ENCODE data around the gene DSCAM.

DSCAM gene

DNA sequence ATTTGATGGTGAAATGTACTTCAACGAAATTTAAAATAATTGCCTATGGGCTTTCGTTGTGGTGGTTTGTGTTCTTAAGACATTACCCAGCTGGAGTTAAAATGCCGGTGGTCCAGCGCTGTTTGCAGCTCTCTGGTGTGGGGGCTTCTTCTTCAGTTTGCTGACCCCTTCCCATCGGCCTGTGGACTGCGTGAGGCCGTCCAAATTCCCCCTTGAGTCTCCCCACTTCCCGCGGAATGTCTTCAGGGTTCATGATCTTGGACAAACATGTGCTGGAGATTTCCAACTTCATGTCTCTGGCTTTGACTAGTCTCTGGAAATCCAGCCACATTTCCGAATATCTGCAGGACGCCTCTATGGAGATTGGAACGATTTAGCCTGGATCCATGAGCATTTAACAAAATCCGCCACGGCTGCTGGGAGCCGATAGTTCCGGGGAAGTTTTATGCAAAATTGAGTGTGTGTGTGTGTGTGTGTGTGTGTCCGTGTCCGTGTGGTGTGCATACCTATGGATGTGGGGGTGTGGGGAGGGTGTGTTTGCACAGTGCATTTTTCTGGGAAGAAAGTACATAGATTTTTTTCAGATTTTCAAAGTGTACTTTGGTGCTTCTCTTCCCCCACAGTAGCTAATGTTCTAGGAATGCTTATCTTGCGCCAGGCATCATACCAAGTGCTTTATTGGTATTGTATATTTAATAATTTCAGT is 862.5 kb downstream of the DSCAM start:
- no peak for DNase-seq
- intact Hi-C loops (cut with DNase I) = no loop called here

DNA sequence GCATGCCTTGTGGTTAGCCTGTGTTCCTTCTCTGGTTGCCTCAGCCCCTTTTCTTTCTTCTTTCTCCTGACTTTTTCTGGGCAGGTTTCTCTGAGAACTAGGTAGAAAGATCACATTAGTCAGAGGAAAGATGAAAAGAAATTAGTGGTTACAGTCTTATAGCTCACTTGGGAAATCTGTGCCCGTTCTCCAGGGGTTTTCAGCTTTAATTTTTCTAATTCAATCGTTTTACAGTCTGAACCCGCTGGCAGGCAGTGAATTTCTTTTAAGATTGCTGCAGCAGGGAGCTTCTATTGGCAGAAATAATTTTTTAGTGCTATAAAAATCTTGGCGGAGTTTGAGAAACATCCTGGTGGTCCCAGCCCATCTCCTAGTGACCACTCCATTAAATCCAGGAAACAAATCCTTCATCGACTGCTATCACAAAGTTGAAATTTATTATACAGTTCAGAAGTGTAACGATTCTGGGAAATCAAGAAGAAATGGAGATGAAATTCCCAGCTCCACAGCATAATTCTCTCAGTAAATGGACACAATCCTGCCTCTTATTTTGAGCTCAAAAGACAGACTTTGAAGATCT is 866.6 kb downstream of the DSCAM start:
- no peak for DNase-seq
- intact Hi-C loops (cut with DNase I) = no loop called here

DNA sequence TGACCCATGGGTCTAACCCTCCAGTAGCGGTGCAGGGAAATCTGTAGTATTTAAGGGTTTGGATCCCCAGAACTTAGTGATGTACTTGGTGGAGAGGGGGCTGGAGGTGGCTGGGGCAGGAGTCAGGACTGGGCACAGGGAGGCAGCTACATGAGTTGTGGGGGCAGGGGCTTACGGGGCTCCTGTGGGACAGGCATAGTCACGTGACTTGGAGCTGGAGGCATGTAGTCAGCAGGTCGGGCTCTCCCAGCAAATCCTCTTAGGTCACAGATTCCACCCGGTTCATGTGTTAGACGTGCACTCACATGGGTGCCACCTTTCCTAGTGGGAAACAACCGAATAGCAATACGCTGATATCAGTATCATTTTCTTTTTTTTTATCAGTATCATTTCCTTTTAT is 867.6 kb downstream of the DSCAM start:
- intact Hi-C loops (cut with DNase I) = no loop called here
- no peak for DNase-seq

DNA sequence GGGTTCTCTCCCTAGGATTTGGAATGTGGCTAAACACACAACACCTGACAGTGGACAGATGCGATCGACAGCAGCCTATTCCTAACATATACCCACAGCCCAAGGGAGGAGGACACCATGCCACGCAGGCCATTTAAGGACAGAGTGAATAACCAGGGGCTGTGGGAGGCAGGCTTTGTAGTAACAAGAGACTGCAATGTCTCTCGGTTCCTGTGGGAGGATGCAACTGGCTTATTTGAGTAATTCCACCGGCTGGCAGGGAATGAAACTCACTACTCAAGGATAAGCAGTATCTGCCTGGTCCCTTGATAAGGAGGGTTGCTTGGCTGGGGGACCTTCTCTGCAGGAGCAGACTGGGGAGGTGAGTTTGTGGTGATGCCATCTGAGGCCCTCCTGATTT is 870.2 kb downstream of the DSCAM start:
- DNase-seq = no peak
- intact Hi-C loops (cut with DNase I) = no loop called here

DNA sequence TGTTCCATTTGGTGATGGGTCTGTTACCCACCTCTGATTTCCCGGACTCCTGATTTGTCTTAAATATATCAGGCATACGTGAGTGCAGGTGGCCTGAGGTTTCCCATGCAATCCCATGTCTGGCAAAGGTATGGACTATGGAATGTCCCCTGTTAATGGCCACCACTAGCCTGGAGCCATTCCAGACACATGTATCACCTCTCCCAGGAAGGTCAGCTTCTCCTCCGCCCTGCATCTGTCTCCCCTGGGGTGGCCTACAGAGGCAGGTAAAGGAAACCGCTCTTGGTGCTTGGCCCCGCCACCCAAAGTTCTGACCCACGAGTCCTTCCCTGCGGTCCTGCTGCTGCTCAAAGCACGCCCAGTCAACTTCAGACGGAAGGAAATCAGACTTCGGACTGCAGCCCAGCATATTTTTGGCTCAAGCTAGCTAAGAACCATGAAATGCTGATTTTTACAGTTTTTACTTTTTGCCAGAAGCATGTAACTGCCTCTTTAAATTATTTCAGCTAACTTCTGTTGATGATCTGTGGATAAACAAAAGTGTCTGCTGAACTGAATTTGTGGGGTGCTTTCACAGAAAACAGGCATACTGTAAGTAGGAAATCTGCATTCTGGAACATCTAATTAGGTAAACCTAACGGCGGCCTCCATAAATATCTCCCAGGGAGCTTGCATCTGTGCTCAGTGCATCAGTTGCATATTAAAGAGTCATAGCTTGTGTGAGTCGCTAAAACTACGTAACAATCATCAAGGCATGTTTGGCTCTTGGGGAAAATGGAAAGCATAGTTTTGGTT is 873.8 kb downstream of the DSCAM start:
- no peak for DNase-seq
- intact Hi-C loops (cut with DNase I) = no loop called here

DNA sequence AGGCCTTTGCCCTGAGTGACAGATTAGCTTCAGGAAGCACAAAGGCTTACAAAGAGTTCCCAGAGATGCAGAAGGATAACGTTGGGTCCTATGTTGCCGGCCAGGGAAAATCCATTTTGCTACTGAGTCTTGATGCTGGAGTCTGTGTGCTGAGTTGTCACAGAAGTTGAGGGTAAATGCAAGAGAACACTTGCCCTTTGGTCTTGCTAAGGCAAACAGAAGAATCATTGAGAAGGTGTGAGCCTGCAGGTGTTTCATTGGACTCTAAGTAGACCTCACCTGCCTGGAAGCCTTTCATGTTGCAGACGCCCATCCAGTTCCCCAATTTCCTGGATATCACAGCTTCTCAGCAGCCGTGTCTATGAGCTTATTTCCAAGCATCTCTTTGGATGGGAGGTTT is 874.5 kb downstream of the DSCAM start:
- intact Hi-C loops (cut with DNase I) = no loop called here
- no peak for DNase-seq

DNA sequence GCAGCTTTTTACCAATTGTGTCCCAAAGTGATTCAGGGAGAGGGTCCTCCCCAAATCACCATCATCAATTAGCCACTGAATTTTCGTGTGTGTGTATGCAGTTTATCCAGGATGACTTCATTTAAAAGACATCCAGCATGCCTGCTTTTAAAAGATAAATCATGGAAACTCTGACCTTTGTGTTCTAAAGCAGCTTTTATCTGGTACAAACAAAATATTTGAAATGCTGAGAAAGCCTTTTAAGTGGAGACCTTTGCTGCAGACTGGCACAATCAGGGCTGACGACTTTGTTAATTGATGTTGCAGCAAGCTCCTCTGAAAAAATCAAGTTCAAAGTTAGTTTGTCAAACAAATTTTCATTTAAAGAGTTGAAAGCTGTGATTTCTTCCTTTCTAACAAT is 875.0 kb downstream of the DSCAM start:
- DNase-seq = no peak
- intact Hi-C loops (cut with DNase I) = no loop called here

DNA sequence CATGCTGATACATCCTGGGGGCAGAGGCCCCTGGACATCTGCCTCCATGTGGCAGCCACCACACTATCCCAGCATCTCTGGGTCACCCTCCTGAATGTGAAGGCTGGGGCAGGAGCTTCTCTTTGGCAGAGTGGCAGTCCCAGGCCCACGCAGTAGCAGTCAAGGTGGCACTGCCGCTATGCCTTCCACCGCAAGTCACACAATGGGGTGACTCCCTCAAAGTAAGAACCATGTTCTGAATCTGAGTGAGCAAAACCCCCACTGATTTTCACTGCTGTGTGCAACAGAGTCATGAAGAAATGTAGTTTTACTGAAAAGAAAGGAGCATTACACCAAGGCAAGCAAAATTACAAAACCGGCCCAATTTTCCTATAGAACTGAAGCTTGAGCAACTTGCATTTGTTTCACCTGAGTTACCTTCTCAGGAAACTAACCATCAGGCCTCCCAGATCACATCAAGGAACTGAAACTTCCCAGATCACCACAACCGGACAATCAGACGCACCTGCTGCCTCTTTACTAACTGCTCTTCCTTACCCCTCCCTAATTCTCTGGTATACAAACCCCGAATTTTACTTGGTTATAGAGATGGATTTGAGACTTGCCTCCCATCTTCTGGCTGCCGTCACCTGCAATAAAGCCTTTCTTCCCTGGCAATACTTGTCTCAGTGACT is 877.1 kb downstream of the DSCAM start:
- DNase-seq = no peak
- intact Hi-C loops (cut with DNase I) = no loop called here

DNA sequence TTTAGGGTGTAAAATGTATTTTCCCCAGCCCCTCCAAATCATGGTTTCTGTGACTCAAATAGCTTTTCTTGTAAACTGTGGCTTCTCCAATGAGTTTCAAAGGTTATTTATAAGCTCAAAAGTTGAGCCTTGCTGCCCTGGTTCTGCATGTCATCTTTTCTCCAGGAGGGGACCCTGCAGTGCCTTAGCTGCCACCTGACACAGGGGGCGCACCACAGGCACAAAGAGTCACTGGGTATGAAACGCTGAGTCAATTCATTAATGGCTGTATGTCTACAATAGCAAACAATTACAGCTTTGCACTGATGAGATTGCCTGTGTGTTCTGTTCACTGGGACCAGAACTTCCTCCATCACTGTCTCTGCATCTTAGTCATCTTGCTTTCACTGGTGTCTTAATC is 878.9 kb downstream of the DSCAM start:
- intact Hi-C loops (cut with DNase I) = no loop called here
- DNase-seq = no peak

DNA sequence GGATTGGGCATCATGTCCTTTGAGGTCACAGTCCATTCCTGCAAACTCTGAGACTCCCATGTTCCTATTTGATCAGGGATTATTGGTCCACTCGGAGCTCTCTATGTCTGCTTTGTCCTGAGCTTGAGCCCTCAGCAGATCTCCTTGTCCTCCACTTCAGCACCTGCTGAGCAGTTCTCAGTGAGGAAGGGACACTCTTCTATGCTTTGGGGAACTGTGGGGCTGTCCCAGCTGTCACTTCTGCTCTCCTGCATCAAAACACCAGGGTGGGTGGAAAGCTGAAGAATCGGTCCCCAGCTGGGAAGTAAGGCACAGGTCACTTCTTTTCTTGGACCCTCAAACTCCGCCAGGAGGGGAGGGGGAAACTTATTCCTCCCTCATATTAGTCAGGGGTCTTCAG is 880.2 kb downstream of the DSCAM start:
- DNase-seq = no peak
- intact Hi-C loops (cut with DNase I) = no loop called here

DNA sequence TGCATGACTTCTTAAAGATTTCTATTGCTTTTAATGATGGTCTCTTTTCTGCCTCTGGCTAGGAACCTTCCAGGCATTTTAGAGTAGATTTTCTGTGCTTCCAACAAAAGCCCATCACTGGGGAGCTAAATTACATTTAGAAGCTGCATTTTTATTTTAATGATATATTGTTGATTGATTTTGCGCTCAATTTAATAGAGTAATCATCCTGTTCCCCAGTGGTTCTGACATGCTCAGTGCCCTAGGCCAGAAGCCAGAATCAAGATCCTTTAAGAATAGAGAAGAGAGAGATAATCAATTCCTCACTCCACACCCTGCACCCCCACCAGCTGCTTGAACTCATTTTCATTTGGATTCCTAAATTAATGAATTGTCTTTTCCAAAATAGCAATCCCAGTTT is 881.9 kb downstream of the DSCAM start:
- no peak for DNase-seq
- intact Hi-C loops (cut with DNase I) = no loop called here

DNA sequence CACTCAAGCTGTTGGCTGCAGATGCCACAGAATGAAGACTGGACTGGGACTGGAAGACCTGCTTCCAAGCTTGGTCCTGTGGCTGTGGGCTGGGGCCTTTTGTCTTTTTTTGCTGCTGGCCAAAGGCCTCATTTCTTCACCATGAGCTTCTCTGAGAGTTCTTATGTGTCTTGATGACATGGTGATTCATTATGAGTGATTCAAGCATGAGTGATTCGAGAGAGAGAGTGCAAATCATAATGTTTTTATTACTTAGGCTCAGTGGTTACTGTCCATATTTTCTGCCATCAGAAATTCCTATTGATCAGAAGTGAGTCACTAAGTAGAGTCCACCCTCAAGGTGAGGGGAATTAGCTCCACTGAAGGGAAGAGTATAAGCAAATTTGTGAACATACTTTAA is 885.7 kb downstream of the DSCAM start:
- intact Hi-C loops (cut with DNase I) = no loop called here
- DNase-seq = no peak
